Neural cell (in vitro differentiated cells): ENCODE measurements around the gene ASTN1. TPM values are rescaled to one million over a fixed set of nuclear protein-coding genes. Genes with fewer than 3 reads are reported as not detected.

Experiments
- H2AFZ ChIP-seq: fragments of 200-600, 300-800 bp; sonication (generic), shearing (Covaris generic); 2 replicates; pipeline ENCODE4 v1.6.0; 2014; ENCODE audit warnings: low read depth, mild to moderate bottlenecking, antibody characterized with exemption, low read length, moderate library complexity
- H3F3A ChIP-seq: fragments of 200-600 bp; shearing (Covaris generic); 2 replicates; pipeline ENCODE4 v1.6.1; 2016; ENCODE audit warnings: mild to moderate bottlenecking, moderate library complexity, mixed read lengths, antibody characterized with exemption, low read length; ENCODE audit not compliant: insufficient read depth, poor library complexity, severe bottlenecking
- H3K27ac ChIP-seq: fragments of 200-600, 300-800 bp; sonication (generic), shearing (Covaris generic); 2 replicates; pipeline ENCODE4 v1.5.1; 2014; ENCODE audit warnings: mild to moderate bottlenecking, low read length, moderate library complexity
- H3K27me3 ChIP-seq: fragments of 300-800, 200-600 bp; sonication (generic), shearing (Covaris generic); 2 replicates; pipeline ENCODE4 v1.6.0; 2014; ENCODE audit warnings: mild to moderate bottlenecking, low read depth, low read length, moderate library complexity; ENCODE audit not compliant: insufficient read depth
- H3K36me3 ChIP-seq: fragments of 300-800, 200-600 bp; sonication (generic), shearing (Covaris generic); 2 replicates; pipeline ENCODE4 v1.5.1; 2014; ENCODE audit warnings: mild to moderate bottlenecking, antibody characterized with exemption, low read length, moderate library complexity; ENCODE audit not compliant: insufficient read depth
- H3K4me2 ChIP-seq: fragments of 300-800, 200-600 bp; sonication (generic), shearing (Covaris generic); 2 replicates; pipeline ENCODE4 v1.6.0; 2014; ENCODE audit warnings: mild to moderate bottlenecking, low read length
- H3K4me3 ChIP-seq: fragments of 300-800, 200-600 bp; sonication (generic), shearing (Covaris generic); 2 replicates; pipeline ENCODE4 v1.5.1; 2014; ENCODE audit warnings: mild to moderate bottlenecking, low read length, moderate library complexity
- H3K79me2 ChIP-seq: fragments of 200-600 bp; shearing (Covaris generic); replicated peaks from 2 replicates; pipeline ENCODE4 v1.6.0; 2014; ENCODE audit warnings: mild to moderate bottlenecking, low read length, moderate library complexity; ENCODE audit not compliant: insufficient read depth
- H3K9ac ChIP-seq: fragments of 300-800, 200-600 bp; sonication (generic), shearing (Covaris generic); 2 replicates; pipeline ENCODE4 v1.6.1; 2016; ENCODE audit warnings: mild to moderate bottlenecking, low read length, mixed read lengths
- H3K9me2 ChIP-seq: fragments of 200-600 bp; shearing (Covaris generic); 2 replicates; pipeline ENCODE4 v1.6.1; 2016; ENCODE audit warnings: mild to moderate bottlenecking, low read length, mixed read lengths; ENCODE audit not compliant: insufficient read depth
- H3K9me3 ChIP-seq: fragments of 200-600, 300-800 bp; sonication (generic), shearing (Covaris generic); 2 replicates; pipeline ENCODE4 v1.6.1; 2016; ENCODE audit warnings: mild to moderate bottlenecking, mixed run types, low read length, moderate library complexity, mixed read lengths
- H4K20me1 ChIP-seq: fragments of 200-600 bp; shearing (Covaris generic); 2 replicates; pipeline ENCODE4 v1.6.1; 2016; ENCODE audit warnings: mild to moderate bottlenecking, mixed run types; ENCODE audit not compliant: insufficient read depth
- EP300 ChIP-seq: fragments of 450-650 bp; conservative IDR thresholded peaks from 2 replicates; pipeline ENCODE4 v1.6.1; 2014; ENCODE audit warnings: antibody characterized with exemption, mild to moderate bottlenecking, moderate library complexity; ENCODE audit not compliant: poor library complexity, severe bottlenecking
- EZH2 ChIP-seq: fragments of 200-600, 300-800 bp; shearing (Covaris generic), sonication (generic); IDR thresholded peaks from 2 replicates; pipeline ENCODE4 v1.6.1; 2014; ENCODE audit warnings: antibody characterized with exemption, low read length, borderline replicate concordance, mild to moderate bottlenecking; ENCODE audit not compliant: insufficient read depth, poor library complexity, severe bottlenecking
- MXI1 ChIP-seq: fragments of 450-650 bp; conservative IDR thresholded peaks from 2 replicates; pipeline ENCODE4 v1.6.1; 2014; ENCODE audit warnings: antibody characterized with exemption, mild to moderate bottlenecking; ENCODE audit not compliant: poor library complexity, severe bottlenecking
- POLR2AphosphoS5 ChIP-seq: IDR thresholded peaks from 2 replicates; pipeline ENCODE4 v1.6.1; 2012
- RAD21 ChIP-seq: fragments of 450-650 bp; conservative IDR thresholded peaks from 2 replicates; pipeline ENCODE4 v1.6.1; 2014; ENCODE audit warnings: antibody characterized with exemption, mild to moderate bottlenecking, moderate library complexity
- REST ChIP-seq: IDR thresholded peaks from 2 replicates; pipeline ENCODE4 v1.6.1; 2012; ENCODE audit warnings: borderline replicate concordance
- SMC3 ChIP-seq: fragments of 450-650 bp; conservative IDR thresholded peaks from 2 replicates; pipeline ENCODE4 v1.6.1; 2014; ENCODE audit warnings: antibody characterized with exemption, mild to moderate bottlenecking, moderate library complexity; ENCODE audit not compliant: poor library complexity
- TAF1 ChIP-seq: IDR thresholded peaks from 2 replicates; pipeline ENCODE4 v1.6.1; 2012; ENCODE audit warnings: low read depth
- polyA plus RNA-seq: library from polyadenylated mRNA; depleted of rRNA; stranded (reverse); fragments of >200 nt; gene quantifications from 2 replicates; pipeline ENCODE4 v1.2.3, GENCODE V29; 2014
- TF ChIP-seq, protein P1 (sequence below): fragments of 450-650 bp; IDR thresholded peaks from 2 replicates; pipeline ENCODE4 v1.5.1; 2014; ENCODE audit warnings: antibody characterized with exemption, mild to moderate bottlenecking, moderate library complexity; ENCODE audit not compliant: poor library complexity, severe bottlenecking

The ASTN1 gene
- polyA plus RNA-seq, 1 donor from 2014 or later = 33.4 TPM

GRCh38 chr1:177032434-177032833, 132.1 kb downstream of the ASTN1 start:
- Histone ChIP-seq H3K9me3 (no peaks in the 10 kb centered on the region), H3F3A (peaks cover 3% of the 10 kb centered on the region), H3K9me2 (no peaks in the 10 kb centered on the region), H4K20me1 (no peaks in the 10 kb centered on the region), H2AFZ (no peak overlapping the region), H3K4me2 (no peak overlapping the region), H3K79me2 (no peaks in the 10 kb centered on the region), H3K27me3 (no peaks in the 10 kb centered on the region), H3K4me3 (no peak overlapping the region), H3K27ac (no peak overlapping the region), H3K9ac (no peak overlapping the region), H3K36me3 (peaks cover 12% of the 10 kb centered on the region)
- TF ChIP-seq, protein P1, sequence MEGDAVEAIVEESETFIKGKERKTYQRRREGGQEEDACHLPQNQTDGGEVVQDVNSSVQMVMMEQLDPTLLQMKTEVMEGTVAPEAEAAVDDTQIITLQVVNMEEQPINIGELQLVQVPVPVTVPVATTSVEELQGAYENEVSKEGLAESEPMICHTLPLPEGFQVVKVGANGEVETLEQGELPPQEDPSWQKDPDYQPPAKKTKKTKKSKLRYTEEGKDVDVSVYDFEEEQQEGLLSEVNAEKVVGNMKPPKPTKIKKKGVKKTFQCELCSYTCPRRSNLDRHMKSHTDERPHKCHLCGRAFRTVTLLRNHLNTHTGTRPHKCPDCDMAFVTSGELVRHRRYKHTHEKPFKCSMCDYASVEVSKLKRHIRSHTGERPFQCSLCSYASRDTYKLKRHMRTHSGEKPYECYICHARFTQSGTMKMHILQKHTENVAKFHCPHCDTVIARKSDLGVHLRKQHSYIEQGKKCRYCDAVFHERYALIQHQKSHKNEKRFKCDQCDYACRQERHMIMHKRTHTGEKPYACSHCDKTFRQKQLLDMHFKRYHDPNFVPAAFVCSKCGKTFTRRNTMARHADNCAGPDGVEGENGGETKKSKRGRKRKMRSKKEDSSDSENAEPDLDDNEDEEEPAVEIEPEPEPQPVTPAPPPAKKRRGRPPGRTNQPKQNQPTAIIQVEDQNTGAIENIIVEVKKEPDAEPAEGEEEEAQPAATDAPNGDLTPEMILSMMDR = no peak
- TF ChIP-seq MXI1 (no peak), SMC3 (no peak), EZH2 (no peak), POLR2AphosphoS5 (no peak), TAF1 (no peak), EP300 (no peak), RAD21 (no peak), REST (no peak)

- Histone ChIP-seq H3K9ac (no peak overlapping the region), H3K79me2 (no peaks in the 10 kb centered on the region), H3K27ac (no peak overlapping the region), H3F3A (no peaks in the 10 kb centered on the region), H3K4me3 (no peak overlapping the region), H3K4me2 (no peak overlapping the region), H4K20me1 (no peaks in the 10 kb centered on the region), H3K27me3 (no peaks in the 10 kb centered on the region), H3K9me3 (no peaks in the 10 kb centered on the region), H3K36me3 (peaks cover 32% of the 10 kb centered on the region), H2AFZ (no peak overlapping the region), H3K9me2 (no peaks in the 10 kb centered on the region)
- TF ChIP-seq EZH2 (no peak), POLR2AphosphoS5 (no peak), EP300 (no peak), SMC3 (no peak), REST (no peak), RAD21 (no peak), TAF1 (no peak), MXI1 (no peak)
- TF ChIP-seq, protein P1 = no peak
These were observed 139.9 kb downstream of the ASTN1 start for GRCh38 chr1:177024623-177025022.
